Activated CD4-positive, alpha-beta T cell treated with anti-CD3 and anti-CD28 coated beads for 24 hours (primary cell): ENCODE results near the gene UBR4.

Experiments used
- DNase-seq, 2 donors: peaks; one replicate each; pipeline ENCODE4 v3.0.0-alpha.2; 2020; ENCODE audit warnings: low read depth in 2 of 2

Gene UBR4

GRCh38 chr1:19072285-19072981 is 137.6 kb downstream of the UBR4 start:
- no peak for DNase-seq

GRCh38 chr1:19071674-19072281 is 138.3 kb downstream of the UBR4 start:
- no peak for DNase-seq

- DNase-seq = no peak
These were observed 139.0 kb downstream of the UBR4 start for GRCh38 chr1:19070891-19071621.

- no peak for DNase-seq
These were observed 139.8 kb downstream of the UBR4 start for GRCh38 chr1:19070197-19070651.

- DNase-seq = no peak
These were observed 141.3 kb downstream of the UBR4 start for GRCh38 chr1:19068639-19069276.

GRCh38 chr1:19067912-19068638 is 142.0 kb downstream of the UBR4 start:
- DNase-seq = no peak

GRCh38 chr1:19067182-19067911 is 142.7 kb downstream of the UBR4 start:
- no peak for DNase-seq

GRCh38 chr1:19066874-19067181 is 143.2 kb downstream of the UBR4 start:
- DNase-seq = no peak

- no peak for DNase-seq
These were observed 143.7 kb downstream of the UBR4 start for GRCh38 chr1:19066248-19066873.

GRCh38 chr1:19065526-19066247 is 144.4 kb downstream of the UBR4 start:
- DNase-seq = no peak

- DNase-seq = no peak
These were observed 145.1 kb downstream of the UBR4 start for GRCh38 chr1:19064906-19065450.

- DNase-seq = no peak
These were observed 146.9 kb downstream of the UBR4 start for GRCh38 chr1:19063122-19063521.

GRCh38 chr1:19062258-19063029 is 147.6 kb downstream of the UBR4 start:
- DNase-seq = no peak

- DNase-seq = no peak
These were observed 148.3 kb downstream of the UBR4 start for GRCh38 chr1:19061798-19062197.

GRCh38 chr1:19061343-19061742 is 148.7 kb downstream of the UBR4 start:
- DNase-seq = no peak

- no peak for DNase-seq
These were observed 150.3 kb downstream of the UBR4 start for GRCh38 chr1:19059773-19060172.

- DNase-seq = no peak
These were observed 151.6 kb downstream of the UBR4 start for GRCh38 chr1:19058476-19058797.

- DNase-seq = no peak
These were observed 152.1 kb downstream of the UBR4 start for GRCh38 chr1:19057784-19058475.
